Measurements from ENCODE around the gene SLC24A4.

- TF ChIP-seq CTCF (IDR thresholded peaks at IDR 0.05 in 2 of 3, conservative IDR thresholded peaks at IDR 0.05 in 1 of 3; ENCODE audit: borderline replicate concordance in 1 of 3, insufficient read depth in 1 of 3, low read depth in 2 of 3, low read length in 2 of 3), result no peak
- TF ChIP-seq EZH2 (IDR thresholded peaks at IDR 0.05), result no peak
- no peak for TF ChIP-seq YY1 (IDR thresholded peaks at IDR 0.05; ENCODE audit: extremely low read depth, insufficient replicate concordance, low read depth, low read length)
- no peak for TF ChIP-seq POLR2AphosphoS5 (IDR thresholded peaks at IDR 0.05; ENCODE audit: low read depth, low read length)
- no peak for TF ChIP-seq CEBPB (IDR thresholded peaks at IDR 0.05; ENCODE audit: low read depth)
- no peak for TF ChIP-seq EGR1 (IDR thresholded peaks at IDR 0.05; ENCODE audit: low read depth)
- TF ChIP-seq SP1 (IDR thresholded peaks at IDR 0.05; ENCODE audit: low read depth), result no peak
- no peak for TF ChIP-seq ZFX (IDR thresholded peaks at IDR 0.05)
- no peak for TF ChIP-seq JUND (IDR thresholded peaks at IDR 0.05)
- TF ChIP-seq POLR2A (IDR thresholded peaks at IDR 0.05; ENCODE audit: borderline replicate concordance, extremely low read depth, insufficient read depth, insufficient read length), result no peak
- no peak for TF ChIP-seq SRF (IDR thresholded peaks at IDR 0.05; ENCODE audit: low read depth)
- no peak for TF ChIP-seq MAX (IDR thresholded peaks at IDR 0.05)
These were observed 161.3 kb downstream of the SLC24A4 start for GRCh38 chr14:92484132-92484823.
